T-helper 1 cell treated with Interleukin-12 subunit alpha and Interleukin-12 subunit beta and Interleukin-4 antibody, amounts not matched to agents 30 ng/mL and 1 ng/mL, for 36 hours (primary cell): Measurements from ENCODE around the gene ART4. TPM values are rescaled to one million over a fixed set of nuclear protein-coding genes. Genes with fewer than 3 reads are reported as not detected.

Experiments
- intact Hi-C: fragments of 100-400 bp; cut with micrococcal nuclease; formaldehyde crosslinking; loops from one replicate; pipeline ENCODE4 v1.15.1; 2024
- total RNA-seq: library from RNA; stranded (reverse); gene quantifications from 2 replicates; pipeline ENCODE4 v1.2.3, GENCODE V29; 2022

Gene ART4
- total RNA-seq, 1 donor from 2014 or later, result not detected

- intact Hi-C loops, result no loop called here
Measured at GRCh38 chr12:14811486-14811885, 31.8 kb downstream of the ART4 start.

- intact Hi-C loops, result no loop called here
Measured at GRCh38 chr12:14810953-14811483, 32.3 kb downstream of the ART4 start.

DNA sequence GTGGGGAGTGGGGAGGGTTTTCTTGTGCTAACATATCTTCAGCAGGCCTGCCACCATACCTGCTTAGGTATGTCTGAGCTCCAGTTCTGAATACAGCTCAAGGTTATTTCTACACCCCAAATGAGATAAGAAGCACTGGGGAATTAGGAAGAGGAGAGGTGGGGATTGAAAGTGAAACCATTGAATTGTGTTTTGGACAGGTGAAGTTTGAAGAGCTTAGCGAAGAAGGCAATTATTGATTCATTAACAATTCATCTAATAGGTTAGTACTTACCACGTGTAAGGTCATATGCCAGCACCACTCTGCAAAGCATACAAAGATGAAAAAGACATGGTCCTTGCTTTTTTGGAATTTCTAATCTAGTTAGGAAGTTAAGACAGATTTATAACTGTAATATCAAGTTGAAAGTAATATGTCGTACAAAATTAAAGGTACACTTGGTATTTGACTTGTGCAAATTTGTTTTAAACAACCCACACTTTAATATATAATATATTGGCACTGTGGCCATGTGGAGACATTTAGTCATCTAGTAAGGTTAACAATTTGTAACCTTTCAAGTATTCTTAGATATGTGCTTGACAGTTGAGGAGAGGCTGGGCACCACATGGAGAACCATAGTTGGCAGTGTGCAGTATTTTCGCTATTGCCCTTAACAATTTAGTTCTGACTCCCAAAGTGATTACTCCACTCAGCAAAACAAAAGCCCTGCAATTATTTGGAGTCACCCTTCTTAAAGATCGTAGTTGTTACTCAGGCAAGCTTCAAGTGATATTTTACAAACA is 33.0 kb downstream of the ART4 start:
- intact Hi-C loops, result no loop called here

GRCh38 chr12:14803830-14804160 is 39.5 kb downstream of the ART4 start:
- intact Hi-C loops, result loop anchor here (1.0 to 5.0 kb wide), 11 partner anchors 29 to 1079 kb away; partner anchors contain the start of genes ARHGDIB, ATF7IP and STRAP

DNA sequence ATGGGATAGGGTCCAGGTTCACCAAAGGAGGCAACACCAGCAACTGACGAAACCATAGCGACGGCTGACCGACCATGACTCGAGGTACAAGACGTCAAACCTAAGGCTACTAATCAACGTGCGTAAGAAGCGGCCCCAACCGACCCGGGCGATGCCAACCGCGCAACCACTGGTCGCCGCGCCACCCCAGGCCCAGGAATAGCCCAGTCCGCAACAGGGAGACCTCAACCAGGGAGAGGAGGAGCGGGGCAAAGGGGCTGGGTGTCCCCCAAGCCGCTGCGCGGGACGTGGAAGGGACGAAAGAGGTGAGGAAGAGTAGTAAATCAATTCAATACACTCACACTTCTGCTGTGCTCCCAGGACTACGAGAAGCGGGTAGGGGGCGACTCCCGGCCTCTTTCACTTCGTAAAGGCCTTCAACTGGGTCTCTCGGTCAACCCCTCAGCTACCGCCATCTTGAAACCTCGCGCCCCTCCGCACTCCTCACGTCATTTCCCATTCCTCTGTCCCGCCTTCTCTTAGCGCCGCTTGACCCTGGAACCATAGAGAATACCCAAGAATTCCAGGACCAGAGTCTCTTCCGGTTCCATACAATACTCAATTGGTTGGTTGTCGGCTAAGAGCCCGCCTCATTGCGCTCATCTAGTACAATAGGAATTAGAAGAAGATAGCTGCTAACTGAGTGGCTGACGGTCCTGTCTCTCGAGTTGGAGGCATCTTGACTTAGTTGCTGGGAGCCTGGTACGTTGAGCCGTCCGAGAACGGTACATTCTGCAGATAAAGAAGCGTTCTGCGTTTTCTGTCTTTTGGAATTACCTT is 40.1 kb downstream of the ART4 start, which contains the start of the genes C12orf60 and WBP11:
C12orf60 (plus strand) TSS at position 660 of the 819 bp plus-strand sequence. CDS start 19,266 bp downstream, outside the sequence.
WBP11 (minus strand) TSS at position 468 of the 819 bp plus-strand sequence. CDS start 2,095 bp downstream, outside the sequence.
- intact Hi-C loops, result loop anchor here (1.0 to 5.0 kb wide), 11 partner anchors 29 to 1079 kb away; partner anchors contain the start of genes ARHGDIB, ATF7IP and STRAP

GRCh38 chr12:14802721-14803010 is 40.7 kb downstream of the ART4 start:
- intact Hi-C loops, result loop anchor here (1.0 to 5.0 kb wide), 12 partner anchors 10 to 1080 kb away; partner anchors contain the start of genes ARHGDIB, ATF7IP and STRAP

- intact Hi-C loops, result loop anchor here (1.0 to 5.0 kb wide), 3 partner anchors 10 to 760 kb away; no protein-coding TSS in a partner anchor
Measured at GRCh38 chr12:14802247-14802646, 41.1 kb downstream of the ART4 start.

GRCh38 chr12:14795028-14795448 is 48.3 kb downstream of the ART4 start:
- intact Hi-C loops, result no loop called here

DNA sequence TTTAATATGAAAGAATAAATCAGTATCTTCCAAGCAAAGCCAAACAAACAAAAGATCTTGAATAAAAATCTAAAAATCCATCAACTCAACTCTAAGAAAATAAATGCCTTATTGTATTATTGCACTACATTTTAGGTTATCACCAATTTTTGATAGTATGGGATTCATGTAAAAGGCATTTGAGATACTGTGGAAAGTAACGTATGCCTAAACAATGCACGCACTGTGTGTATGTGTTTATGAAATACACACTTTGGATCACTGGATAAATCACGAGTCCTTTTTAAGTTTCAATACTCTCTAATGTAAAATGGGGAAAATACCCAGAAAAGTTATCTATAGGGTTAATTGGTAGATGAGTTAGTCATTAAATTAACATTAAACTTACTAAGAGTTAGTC is 57.8 kb downstream of the ART4 start:
- intact Hi-C loops, result no loop called here

GRCh38 chr12:14784471-14784870 is 58.9 kb downstream of the ART4 start:
- intact Hi-C loops, result no loop called here

- intact Hi-C loops, result no loop called here
Measured at GRCh38 chr12:14782756-14783155, 60.6 kb downstream of the ART4 start.

- intact Hi-C loops, result no loop called here
Measured at GRCh38 chr12:14781563-14781962, 61.8 kb downstream of the ART4 start.

- intact Hi-C loops, result no loop called here
Measured at GRCh38 chr12:14780859-14781258, 62.5 kb downstream of the ART4 start.

DNA sequence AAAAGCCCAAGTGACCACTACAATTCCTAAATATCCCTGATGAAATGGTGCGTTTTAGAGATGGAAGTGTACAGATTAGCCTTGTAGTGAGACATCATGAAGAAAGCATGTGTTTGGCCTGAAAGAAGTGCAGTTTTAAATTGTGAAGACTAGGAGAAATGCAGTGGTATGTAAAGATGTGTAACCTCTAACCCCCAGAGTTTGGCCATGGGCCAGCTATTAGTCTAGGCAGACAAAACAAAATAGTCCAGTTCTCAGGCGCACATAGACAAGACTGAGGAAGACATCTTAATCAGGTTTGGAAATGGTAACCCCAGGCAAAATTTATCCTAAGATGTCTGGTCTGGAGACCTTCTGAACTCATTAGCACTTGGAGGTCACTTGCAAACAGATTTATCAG is 63.5 kb downstream of the ART4 start:
- intact Hi-C loops, result loop anchor here (5.0 to 10.0 kb wide), 3 partner anchors 487 to 1965 kb away; partner anchors contain the start of genes DDX47 and GSG1

DNA sequence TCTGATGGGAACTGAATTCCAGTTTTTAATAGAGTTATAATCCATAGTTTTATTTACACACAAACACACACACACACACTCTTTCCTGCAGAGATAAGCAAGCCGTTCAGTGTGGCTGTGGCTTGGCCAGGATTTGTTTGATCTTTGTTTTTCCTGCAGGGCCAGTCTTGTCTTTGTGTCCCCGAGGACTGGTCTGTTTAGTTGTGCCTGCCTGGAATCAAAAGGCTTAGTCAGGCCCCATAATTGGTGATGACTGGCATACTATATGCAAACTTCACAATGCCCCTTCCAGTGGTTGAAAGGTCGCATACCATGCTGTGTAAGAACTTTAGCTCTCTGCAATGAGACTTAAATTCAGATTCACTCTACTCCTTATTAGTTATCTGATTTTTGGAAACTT is 66.1 kb downstream of the ART4 start:
- intact Hi-C loops, result loop anchor here (5.0 to 10.0 kb wide), 3 partner anchors 490 to 1962 kb away; partner anchors contain the start of genes DDX47 and GSG1

- intact Hi-C loops, result loop anchor here (1.0 to 10.0 kb wide), 4 partner anchors 219 to 1962 kb away; partner anchors contain the start of genes DDX47 and GSG1
Measured at GRCh38 chr12:14776236-14776961, 66.9 kb downstream of the ART4 start.

DNA sequence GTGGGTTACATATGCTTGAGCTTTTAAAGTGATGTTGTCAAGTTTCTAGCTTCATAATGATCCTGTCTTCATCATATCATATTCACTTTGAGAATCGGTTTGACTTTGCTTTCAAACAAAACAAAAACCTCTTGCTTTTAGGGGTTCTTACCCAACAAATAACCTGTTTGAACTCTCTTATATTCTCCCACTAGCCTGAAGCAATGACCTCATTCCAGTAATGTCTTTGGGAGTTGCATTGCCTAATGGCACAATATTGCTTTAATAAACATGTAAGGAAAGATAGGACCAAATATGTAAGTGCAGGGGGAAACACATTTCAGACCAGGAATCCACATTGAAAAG is 67.7 kb downstream of the ART4 start:
- intact Hi-C loops, result loop anchor here (2.0 to 10.0 kb wide), 4 partner anchors 69 to 1961 kb away; partner anchors contain the start of genes DDX47 and GSG1
